Activated T-cell treated with anti-CD3 and anti-CD28 coated beads, Interleukin-2, amount 50 U/mL, for 24 hours (primary cell): Measurements from ENCODE around the gene NTRK2.

Source experiments
- DNase-seq: peaks from one replicate; pipeline ENCODE4 v3.0.0-alpha.2; 2020
- H3K27ac Mint-ChIP-seq: 2 replicates; pipeline ENCODE4 v1.8.0; 2020; ENCODE audit warnings: mild to moderate bottlenecking, mixed read lengths
- H3K27me3 Mint-ChIP-seq: 2 replicates; pipeline ENCODE4 v1.8.0; 2020; ENCODE audit warnings: mixed read lengths
- H3K36me3 Mint-ChIP-seq: 2 replicates; pipeline ENCODE4 v1.8.0; 2020; ENCODE audit warnings: low read depth, mixed read lengths
- H3K4me1 Mint-ChIP-seq: 2 replicates; pipeline ENCODE4 v1.8.0; 2020; ENCODE audit warnings: low read depth, mixed read lengths
- H3K4me3 Mint-ChIP-seq: 2 replicates; pipeline ENCODE4 v1.8.0; 2020; ENCODE audit warnings: mild to moderate bottlenecking, moderate library complexity, mixed read lengths
- H3K9me3 Mint-ChIP-seq: 2 replicates; pipeline ENCODE4 v1.8.0; 2020; ENCODE audit warnings: mixed read lengths

Gene NTRK2

DNA sequence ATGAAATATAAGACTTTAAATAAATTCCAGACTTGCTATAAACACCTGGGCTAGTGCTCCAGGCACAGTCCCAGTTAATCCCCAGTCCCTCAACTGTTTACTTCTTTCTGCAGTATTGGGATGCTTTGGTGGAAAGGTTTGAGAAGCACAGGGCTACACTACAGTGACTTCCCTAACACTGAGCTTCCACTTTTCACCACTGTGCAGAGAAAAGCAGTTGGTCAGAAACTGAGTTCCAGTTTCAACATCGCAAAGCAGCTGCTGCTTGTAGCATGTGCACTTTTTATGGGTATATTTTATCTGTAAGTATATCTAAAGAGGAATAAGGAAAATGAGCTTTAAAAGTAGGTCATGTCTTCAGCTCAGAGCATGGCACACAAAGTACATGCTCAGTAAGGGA is 339.7 kb downstream of the NTRK2 start:
- H3K4me1 Mint-ChIP-seq: no peaks in the 10 kb centered on the region
- no peaks in the 10 kb centered on the region for H3K9me3 Mint-ChIP-seq
- no peak overlapping the region for H3K4me3 Mint-ChIP-seq
- H3K36me3 Mint-ChIP-seq: no peaks in the 10 kb centered on the region
- no peak for DNase-seq
- no peak overlapping the region for H3K27ac Mint-ChIP-seq
- peaks cover 4% of the 10 kb centered on the region for H3K27me3 Mint-ChIP-seq

DNA sequence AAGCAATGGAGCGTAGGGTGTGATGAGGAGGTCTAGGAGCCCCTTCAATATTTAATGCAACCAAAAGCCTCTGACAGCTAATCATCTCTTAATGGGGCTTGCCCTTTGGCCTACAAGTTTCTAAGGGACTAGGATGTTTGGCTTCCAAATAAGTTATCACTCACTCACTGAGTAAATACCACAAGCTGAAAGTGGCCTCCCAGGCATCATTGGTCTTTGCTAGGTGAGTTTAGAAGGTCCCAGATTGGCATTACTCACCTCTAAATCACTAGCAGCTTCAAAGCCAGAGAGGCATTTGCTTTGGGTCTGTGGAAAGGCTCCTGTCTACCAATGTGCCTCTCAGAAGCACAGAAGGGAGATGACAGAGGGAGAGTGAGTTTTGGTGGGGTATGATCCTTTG is 344.2 kb downstream of the NTRK2 start:
- H3K36me3 Mint-ChIP-seq: no peaks in the 10 kb centered on the region
- no peak overlapping the region for H3K27ac Mint-ChIP-seq
- no peak overlapping the region for H3K4me3 Mint-ChIP-seq
- H3K4me1 Mint-ChIP-seq: no peaks in the 10 kb centered on the region
- H3K27me3 Mint-ChIP-seq: peaks cover 13% of the 10 kb centered on the region
- no peaks in the 10 kb centered on the region for H3K9me3 Mint-ChIP-seq
- no peak for DNase-seq

DNA sequence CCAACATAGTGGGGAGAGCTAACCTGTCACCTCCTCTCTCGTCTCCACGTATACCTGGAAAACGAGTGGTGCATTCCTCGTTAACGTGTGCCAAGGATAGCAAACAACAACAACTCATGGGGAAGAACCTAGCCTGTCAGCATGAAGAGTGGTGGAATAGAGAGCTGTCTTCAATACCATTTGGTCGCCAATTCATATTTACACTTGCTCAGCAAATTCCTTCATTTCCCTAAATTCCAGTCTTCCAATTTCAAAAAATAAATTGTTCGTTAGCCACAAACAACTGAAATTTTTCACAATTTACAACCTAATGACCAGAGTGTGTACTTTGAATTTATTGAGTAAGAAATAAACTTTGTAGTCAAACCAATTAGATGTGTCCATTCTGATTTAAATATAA is 344.8 kb downstream of the NTRK2 start:
- Mint-ChIP-seq H3K27me3 (peaks cover 13% of the 10 kb centered on the region), H3K4me1 (no peaks in the 10 kb centered on the region), H3K4me3 (no peak overlapping the region), H3K9me3 (no peaks in the 10 kb centered on the region), H3K36me3 (no peaks in the 10 kb centered on the region), H3K27ac (no peak overlapping the region)
- DNase-seq: no peak

DNA sequence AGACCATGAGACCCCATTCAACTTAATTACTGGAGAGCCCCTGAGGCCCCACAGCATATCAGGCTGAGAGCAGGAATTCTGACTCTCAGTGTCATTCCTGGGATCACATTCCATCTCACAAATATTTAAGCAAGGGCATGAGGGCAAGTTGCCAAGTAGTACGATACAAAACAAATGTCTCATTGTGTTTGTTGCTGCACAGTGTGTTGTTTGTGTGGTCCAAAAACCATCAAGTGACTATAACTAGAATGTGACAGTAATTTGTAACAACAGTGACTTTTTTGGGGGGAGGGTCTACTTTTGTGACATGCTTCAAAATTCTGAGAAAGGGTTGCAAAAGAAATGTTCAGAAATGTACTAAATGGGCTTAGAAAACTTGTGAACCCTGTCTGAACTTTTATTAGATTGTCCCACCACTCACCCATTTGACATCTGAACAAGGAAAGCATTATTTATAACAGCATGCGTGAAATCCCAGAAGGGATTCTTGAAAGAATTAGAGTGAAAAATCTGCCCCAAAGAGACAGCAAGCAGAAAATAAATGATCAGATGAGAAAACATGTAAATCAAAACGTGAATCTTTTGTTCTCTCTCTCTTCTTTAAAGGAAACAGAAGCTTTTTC is 347.0 kb downstream of the NTRK2 start:
- no peak overlapping the region for H3K4me3 Mint-ChIP-seq
- DNase-seq: no peak
- H3K4me1 Mint-ChIP-seq: no peaks in the 10 kb centered on the region
- H3K27ac Mint-ChIP-seq: no peak overlapping the region
- no peaks in the 10 kb centered on the region for H3K9me3 Mint-ChIP-seq
- no peaks in the 10 kb centered on the region for H3K36me3 Mint-ChIP-seq
- peaks cover 13% of the 10 kb centered on the region for H3K27me3 Mint-ChIP-seq

DNA sequence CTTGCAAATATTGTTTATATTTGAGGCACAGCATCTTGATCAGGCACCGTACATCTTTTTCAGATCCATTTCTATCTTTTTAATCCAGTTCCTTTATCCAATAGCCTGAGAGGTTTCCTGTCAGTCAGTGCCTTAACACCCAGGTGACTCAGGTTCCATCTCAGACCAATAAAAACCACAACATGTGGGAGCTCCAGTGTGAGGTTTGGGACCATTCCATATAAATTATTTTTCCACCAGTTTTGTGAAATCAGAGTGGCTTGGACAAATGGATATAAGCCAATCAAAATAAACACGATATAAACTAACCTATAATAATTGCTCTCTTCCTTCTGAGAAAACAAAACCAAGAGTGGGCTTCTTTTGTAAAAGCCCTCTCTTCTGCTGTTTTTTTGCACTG is 351.3 kb downstream of the NTRK2 start:
- no peak for DNase-seq
- H3K4me3 Mint-ChIP-seq: no peak overlapping the region
- H3K27ac Mint-ChIP-seq: no peak overlapping the region
- H3K27me3 Mint-ChIP-seq: peaks cover 1% of the 10 kb centered on the region
- H3K4me1 Mint-ChIP-seq: no peaks in the 10 kb centered on the region
- H3K36me3 Mint-ChIP-seq: no peaks in the 10 kb centered on the region
- H3K9me3 Mint-ChIP-seq: no peaks in the 10 kb centered on the region

DNA sequence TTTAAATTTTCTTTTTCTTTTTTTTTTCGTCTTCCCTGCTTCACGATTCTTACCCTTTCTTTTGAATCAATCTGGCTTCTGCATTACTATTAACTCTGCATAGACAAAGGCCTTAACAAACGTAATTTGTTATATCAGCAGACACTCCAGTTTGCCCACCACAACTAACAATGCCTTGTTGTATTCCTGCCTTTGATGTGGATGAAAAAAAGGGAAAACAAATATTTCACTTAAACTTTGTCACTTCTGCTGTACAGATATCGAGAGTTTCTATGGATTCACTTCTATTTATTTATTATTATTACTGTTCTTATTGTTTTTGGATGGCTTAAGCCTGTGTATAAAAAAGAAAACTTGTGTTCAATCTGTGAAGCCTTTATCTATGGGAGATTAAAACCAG is 352.2 kb downstream of the NTRK2 start:
- no peak for DNase-seq
- H3K27me3 Mint-ChIP-seq: no peaks in the 10 kb centered on the region
- no peak overlapping the region for H3K4me3 Mint-ChIP-seq
- no peaks in the 10 kb centered on the region for H3K9me3 Mint-ChIP-seq
- H3K27ac Mint-ChIP-seq: no peak overlapping the region
- H3K36me3 Mint-ChIP-seq: no peaks in the 10 kb centered on the region
- no peaks in the 10 kb centered on the region for H3K4me1 Mint-ChIP-seq

DNA sequence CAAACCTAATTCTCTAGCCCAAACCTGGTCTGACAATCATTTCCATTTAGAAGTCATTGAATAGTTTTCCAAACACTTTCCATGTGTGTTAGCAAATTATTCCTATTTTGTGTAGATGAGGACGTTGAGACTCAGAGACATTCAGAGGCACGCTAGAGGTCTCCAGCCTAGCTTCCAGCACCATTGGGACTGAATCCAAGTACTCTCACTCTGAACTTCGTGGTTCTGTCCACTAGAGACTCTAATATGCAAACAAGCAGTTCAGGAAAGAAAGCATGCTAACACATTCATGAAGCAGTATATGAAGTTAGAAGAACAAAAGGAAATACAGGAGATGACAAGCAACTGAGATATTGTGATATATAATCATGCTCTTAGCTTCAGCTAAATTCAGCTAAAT is 354.8 kb downstream of the NTRK2 start:
- no peaks in the 10 kb centered on the region for H3K27me3 Mint-ChIP-seq
- H3K27ac Mint-ChIP-seq: no peak overlapping the region
- DNase-seq: no peak
- no peaks in the 10 kb centered on the region for H3K4me1 Mint-ChIP-seq
- no peaks in the 10 kb centered on the region for H3K9me3 Mint-ChIP-seq
- H3K36me3 Mint-ChIP-seq: no peaks in the 10 kb centered on the region
- no peak overlapping the region for H3K4me3 Mint-ChIP-seq

DNA sequence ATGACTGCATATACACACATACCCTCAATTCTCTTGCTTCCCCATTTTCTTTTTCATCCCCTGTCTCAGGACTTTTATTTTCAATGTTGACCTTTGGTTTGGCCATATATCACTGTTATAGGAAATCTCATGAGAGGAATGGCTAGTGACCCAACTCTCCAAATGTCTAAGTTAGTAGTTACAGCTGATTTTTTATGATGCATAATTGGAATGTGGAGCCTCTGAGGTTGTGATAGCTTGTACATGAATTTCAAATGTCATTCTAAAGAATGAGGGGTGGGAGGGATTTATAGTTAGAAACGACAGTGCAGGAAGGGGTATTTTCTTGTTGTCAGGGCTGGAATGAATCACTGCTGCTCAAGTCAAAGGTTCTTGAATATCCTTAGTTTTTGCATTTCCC is 356.1 kb downstream of the NTRK2 start:
- Mint-ChIP-seq H3K9me3 (no peaks in the 10 kb centered on the region), H3K4me3 (no peak overlapping the region), H3K27me3 (no peaks in the 10 kb centered on the region), H3K4me1 (no peaks in the 10 kb centered on the region), H3K27ac (no peak overlapping the region), H3K36me3 (no peaks in the 10 kb centered on the region)
- DNase-seq: no peak

DNA sequence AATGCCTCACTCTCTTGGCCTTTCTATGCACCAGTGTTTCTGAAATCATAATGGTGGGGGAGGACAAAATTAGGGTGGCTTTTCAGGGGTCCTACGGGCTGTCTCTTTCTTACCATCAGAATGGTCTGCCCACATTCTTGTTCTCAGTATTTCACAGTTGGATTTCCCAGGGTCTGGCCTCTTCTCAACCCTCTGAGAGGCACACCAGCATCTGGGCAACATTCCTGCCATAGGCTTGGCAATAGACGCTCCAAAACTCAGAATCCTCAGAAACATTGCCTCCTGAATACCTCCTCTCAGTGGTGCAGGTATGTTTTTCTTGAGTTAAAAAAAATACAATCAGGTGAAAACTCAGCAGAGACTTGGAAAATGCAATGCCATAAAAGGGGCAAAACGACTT is 358.3 kb downstream of the NTRK2 start:
- Mint-ChIP-seq H3K27ac (no peak overlapping the region), H3K36me3 (no peaks in the 10 kb centered on the region), H3K9me3 (no peaks in the 10 kb centered on the region), H3K4me3 (no peak overlapping the region), H3K27me3 (no peaks in the 10 kb centered on the region), H3K4me1 (no peaks in the 10 kb centered on the region)
- no peak for DNase-seq

DNA sequence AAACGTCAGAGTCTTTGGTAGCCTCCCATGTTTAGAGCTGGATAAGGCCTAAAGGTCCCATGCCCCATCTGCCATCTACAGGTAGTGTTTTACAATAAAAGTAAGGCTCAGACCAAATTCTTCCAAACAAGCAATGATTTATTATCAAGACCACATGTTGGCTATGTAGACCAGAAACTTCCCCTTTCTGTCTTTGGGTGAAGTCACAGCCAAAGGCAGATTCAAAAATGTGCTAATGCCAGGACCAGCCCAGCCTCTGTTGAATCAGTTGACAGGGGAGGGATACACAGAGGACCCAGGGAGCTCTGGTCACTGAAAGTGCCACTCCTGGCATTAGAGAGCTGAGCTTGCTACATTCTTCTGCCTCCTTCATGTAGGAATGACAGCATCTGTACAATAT is 360.8 kb downstream of the NTRK2 start:
- Mint-ChIP-seq H3K27ac (no peak overlapping the region), H3K9me3 (no peaks in the 10 kb centered on the region), H3K4me1 (no peaks in the 10 kb centered on the region), H3K4me3 (no peak overlapping the region), H3K27me3 (no peaks in the 10 kb centered on the region), H3K36me3 (no peaks in the 10 kb centered on the region)
- no peak for DNase-seq

DNA sequence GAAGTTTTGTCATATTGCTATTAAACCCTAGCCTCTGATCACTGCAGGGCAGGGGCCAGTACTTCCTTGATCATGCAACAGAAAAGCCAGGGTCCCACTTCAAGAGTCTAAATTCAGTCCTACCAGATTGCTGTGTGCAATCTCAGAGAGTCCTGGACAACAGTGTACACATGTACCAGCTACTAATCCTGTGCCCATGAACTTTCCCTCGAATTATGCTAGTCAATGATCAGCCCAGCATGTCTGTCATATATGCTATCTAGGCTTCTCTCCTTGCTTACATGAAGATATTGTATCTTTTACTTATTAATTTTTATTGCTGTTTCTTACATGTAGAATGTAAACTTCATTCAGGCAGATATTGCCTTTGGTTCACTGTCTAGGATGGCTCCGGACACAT is 367.0 kb downstream of the NTRK2 start:
- Mint-ChIP-seq H3K4me1 (no peaks in the 10 kb centered on the region), H3K4me3 (no peak overlapping the region), H3K9me3 (no peaks in the 10 kb centered on the region), H3K36me3 (no peaks in the 10 kb centered on the region), H3K27ac (no peak overlapping the region), H3K27me3 (peaks cover 6% of the 10 kb centered on the region)
- DNase-seq: no peak

DNA sequence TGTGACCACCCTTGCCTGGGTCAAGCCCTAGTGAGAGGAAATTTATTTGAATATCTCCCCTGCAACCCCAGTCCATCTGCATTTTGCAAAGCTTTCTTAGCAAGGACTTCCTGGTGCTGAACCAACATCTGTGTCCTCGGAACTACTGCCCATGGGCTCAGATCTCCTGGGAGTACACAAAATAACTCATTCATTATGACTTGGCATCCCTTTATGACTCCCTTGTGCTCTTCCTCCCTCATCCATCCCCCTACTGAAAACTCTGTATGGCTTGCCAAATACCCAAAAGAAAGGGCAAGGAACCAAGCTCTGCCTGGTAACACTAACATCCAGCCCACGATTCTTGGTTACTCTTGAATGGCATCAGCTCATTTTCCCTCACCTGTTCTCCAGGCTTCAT is 368.5 kb downstream of the NTRK2 start:
- Mint-ChIP-seq H3K36me3 (no peaks in the 10 kb centered on the region), H3K9me3 (no peaks in the 10 kb centered on the region), H3K4me1 (no peaks in the 10 kb centered on the region), H3K27me3 (peaks cover 6% of the 10 kb centered on the region), H3K27ac (no peak overlapping the region), H3K4me3 (no peak overlapping the region)
- DNase-seq: no peak

DNA sequence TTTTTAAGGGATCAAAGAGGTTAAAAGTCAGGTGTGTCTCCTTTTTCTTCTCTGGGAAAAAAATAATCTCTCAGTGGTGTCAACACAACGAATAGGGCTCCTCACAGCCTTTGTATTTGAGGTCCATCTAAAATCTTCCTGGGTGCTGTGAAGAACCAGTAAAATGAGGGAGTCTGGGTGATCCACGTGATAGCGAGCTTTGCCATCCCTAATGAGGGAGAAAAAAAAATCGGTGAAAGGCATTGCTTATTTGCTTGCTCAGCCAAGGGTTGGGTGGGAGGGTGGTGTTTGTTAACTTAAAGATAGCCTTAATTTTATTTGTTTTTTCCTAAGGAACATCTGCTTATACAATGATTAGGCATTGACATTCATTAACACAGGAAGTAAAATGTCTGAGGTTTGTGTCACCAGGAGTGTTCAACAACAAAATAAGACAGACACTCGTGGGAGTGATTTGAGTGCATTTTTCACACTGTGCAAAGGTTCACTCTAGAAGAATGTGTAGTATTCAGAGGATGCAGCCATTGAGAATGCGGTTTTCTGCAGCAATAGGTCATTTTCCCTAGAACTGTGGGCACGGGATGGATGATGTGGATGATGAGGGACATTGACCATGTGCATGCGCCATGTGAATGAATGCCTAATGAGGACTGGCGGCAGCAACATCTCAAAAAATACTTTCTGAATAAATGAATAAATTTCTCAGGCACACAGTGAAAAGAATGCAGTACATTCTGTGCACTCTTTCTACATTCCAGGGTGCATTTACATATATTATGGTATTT is 369.5 kb downstream of the NTRK2 start:
- Mint-ChIP-seq H3K27me3 (peaks cover 6% of the 10 kb centered on the region), H3K4me3 (no peak overlapping the region)

DNA sequence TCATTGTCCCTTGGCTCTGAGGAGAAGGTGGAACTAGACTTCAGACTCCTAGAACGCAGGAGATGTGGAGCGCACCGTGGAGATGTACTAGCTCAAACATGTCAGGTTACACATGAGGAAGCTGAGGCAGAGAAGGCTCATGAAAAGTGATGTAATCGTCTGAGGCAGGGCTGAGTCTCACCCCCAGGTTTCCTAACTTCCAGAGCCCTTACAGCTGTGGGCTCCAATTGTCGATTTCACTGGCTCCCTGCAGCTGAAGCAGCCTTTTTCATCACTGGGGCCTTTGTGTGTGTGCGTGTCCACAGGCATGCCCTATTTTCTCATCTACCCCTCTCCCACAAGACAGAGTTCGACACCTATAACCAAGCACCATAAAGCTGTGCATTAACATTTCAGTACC is 370.6 kb downstream of the NTRK2 start:
- Mint-ChIP-seq H3K9me3 (no peaks in the 10 kb centered on the region), H3K27me3 (peaks cover 6% of the 10 kb centered on the region), H3K4me1 (no peaks in the 10 kb centered on the region), H3K4me3 (no peak overlapping the region), H3K36me3 (no peaks in the 10 kb centered on the region), H3K27ac (no peak overlapping the region)
- DNase-seq: no peak

More for the DNA sequence above, 369.5 kb downstream of the NTRK2 start:
- Mint-ChIP-seq H3K9me3 (no peaks in the 10 kb centered on the region), H3K36me3 (no peaks in the 10 kb centered on the region), H3K27ac (no peak overlapping the region), H3K4me1 (no peaks in the 10 kb centered on the region)
- no peak for DNase-seq

DNA sequence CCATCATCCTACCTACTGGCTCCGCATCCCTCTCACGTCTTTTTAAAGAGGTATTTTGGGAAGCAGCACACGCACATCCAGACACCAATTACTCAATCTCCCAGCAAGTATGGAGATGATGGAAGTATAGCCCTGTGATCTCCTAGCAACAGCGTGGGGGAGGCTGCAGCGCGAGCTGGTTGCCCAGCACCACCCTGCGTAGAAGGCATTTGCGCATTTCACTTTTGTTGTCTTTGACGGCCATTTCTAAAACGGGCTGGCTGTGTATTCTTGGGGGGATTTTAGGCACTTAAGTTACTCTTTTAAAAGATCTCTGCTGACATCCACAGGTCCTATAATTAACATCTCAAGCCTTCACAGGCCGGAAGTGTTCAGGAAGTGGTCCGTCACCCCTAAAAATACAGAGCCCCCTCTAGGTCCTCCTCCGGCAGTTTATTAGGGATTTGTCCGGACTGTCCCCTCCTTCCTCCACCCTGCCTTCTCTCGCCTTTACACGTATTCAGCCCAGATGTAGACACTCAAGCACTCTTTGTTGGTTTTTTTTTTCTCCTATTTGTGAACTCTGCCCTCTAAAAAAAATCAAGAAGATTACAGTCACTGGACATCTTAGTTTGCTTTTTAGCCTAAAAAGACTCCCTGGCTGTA is 371.4 kb downstream of the NTRK2 start:
- Mint-ChIP-seq H3K36me3 (no peaks in the 10 kb centered on the region), H3K27ac (no peak overlapping the region), H3K4me3 (no peak overlapping the region), H3K4me1 (no peaks in the 10 kb centered on the region), H3K27me3 (peaks cover 6% of the 10 kb centered on the region), H3K9me3 (no peaks in the 10 kb centered on the region)
- no peak for DNase-seq
